Sigmoid colon (tissue), 4 donors: ENCODE results near the gene TBC1D19.

Source experiments
- CTCF ChIP-seq, 4 experiments: fragments of 450-650 bp in 3 of 4; fragments of 200-600 bp in 1 of 4; IDR thresholded peaks; one replicate each; pipeline ENCODE4 v1.5.1; 2016 to 2019; ENCODE audit warnings: antibody characterized with exemption in 4 of 4, mild to moderate bottlenecking in 3 of 4, moderate library complexity in 2 of 4
- EP300 ChIP-seq, 4 donors: sonication (generic); formaldehyde crosslinking; IDR thresholded peaks; one replicate each; pipeline ENCODE4 v1.6.1; 2017; ENCODE audit warnings: antibody characterized with exemption in 4 of 4

GRCh38 chr4:26753617-26754016, 169.7 kb downstream of the TBC1D19 start:
- TF ChIP-seq CTCF (IDR thresholded peaks at IDR 0.05) (no peak), EP300 (IDR thresholded peaks at IDR 0.05) (no peak)
